Activated CD4-positive, CD25-positive, alpha-beta regulatory T cell treated with anti-CD3 and anti-CD28 coated beads, Interleukin-2, amount 50 U/mL, for 72 hours (primary cell): ENCODE measurements around the gene TRAPPC11.

ENCODE experiments used
- DNase-seq: peaks from one replicate; pipeline ENCODE4 v3.0.0; 2021

TRAPPC11 gene

GRCh38 chr4:183638436-183638835 is 20.7 kb upstream of the TRAPPC11 start:
- no peak for DNase-seq

GRCh38 chr4:183639291-183639690 is 19.8 kb upstream of the TRAPPC11 start:
- DNase-seq: no peak

- no peak for DNase-seq
Observed at GRCh38 chr4:183645326-183645725, 13.8 kb upstream of the TRAPPC11 start.

GRCh38 chr4:183657564-183657963 is 1.5 kb upstream of the TRAPPC11 start:
- no peak for DNase-seq

- DNase-seq: peak; percentile 52
Observed at GRCh38 chr4:183658362-183659028, 598 bp upstream of the TRAPPC11 start.

- DNase-seq: no peak
Observed at GRCh38 chr4:183659872-183660242, 764 bp downstream of the TRAPPC11 start.

- DNase-seq: no peak
Observed at GRCh38 chr4:183666088-183666487, 7.0 kb downstream of the TRAPPC11 start.

GRCh38 chr4:183670251-183670650 is 11.2 kb downstream of the TRAPPC11 start:
- DNase-seq: no peak

- DNase-seq: no peak
Observed at GRCh38 chr4:183670960-183671555, 12.0 kb downstream of the TRAPPC11 start.

- DNase-seq: no peak
Observed at GRCh38 chr4:183674153-183674552, 15.1 kb downstream of the TRAPPC11 start.

- DNase-seq: no peak
Observed at GRCh38 chr4:183675625-183676024, 16.5 kb downstream of the TRAPPC11 start.

- DNase-seq: no peak
Observed at GRCh38 chr4:183681119-183681518, 22.0 kb downstream of the TRAPPC11 start.

GRCh38 chr4:183686461-183686860 is 27.4 kb downstream of the TRAPPC11 start:
- no peak for DNase-seq

GRCh38 chr4:183688216-183688615 is 29.1 kb downstream of the TRAPPC11 start:
- no peak for DNase-seq

GRCh38 chr4:183691006-183691405 is 31.9 kb downstream of the TRAPPC11 start:
- no peak for DNase-seq

- DNase-seq: no peak
Observed at GRCh38 chr4:183691897-183692296, 32.8 kb downstream of the TRAPPC11 start.

- DNase-seq: no peak
Observed at GRCh38 chr4:183698909-183699308, 39.8 kb downstream of the TRAPPC11 start.

GRCh38 chr4:183700407-183700806 is 41.3 kb downstream of the TRAPPC11 start:
- no peak for DNase-seq

GRCh38 chr4:183702492-183702891 is 43.4 kb downstream of the TRAPPC11 start:
- no peak for DNase-seq

- no peak for DNase-seq
Observed at GRCh38 chr4:183714626-183715025, 55.5 kb downstream of the TRAPPC11 start.

- no peak for DNase-seq
Observed at GRCh38 chr4:183716302-183716701, 57.2 kb downstream of the TRAPPC11 start.

GRCh38 chr4:183718876-183719275 is 59.8 kb downstream of the TRAPPC11 start:
- no peak for DNase-seq

- DNase-seq: peak; percentile 35
Observed at GRCh38 chr4:183721207-183722081, 62.4 kb downstream of the TRAPPC11 start.
